Epithelial cell of esophagus (primary cell): Measurements from ENCODE around the gene GSTP1.
"Not testable (repeated sequence)": the region's sequence is repeated elsewhere in the genome, so short reads cannot be mapped to it uniquely, and the experiment has no call there.

Experiments
- DNase-seq: peaks from one replicate; pipeline ENCODE4 v3.0.0; 2010; ENCODE audit warnings: low read depth
- H3K4me3 ChIP-seq: 2 replicates; pipeline ENCODE4 v1.5.1; 2011; ENCODE audit warnings: mild to moderate bottlenecking, low read length, control low read depth
- TF ChIP-seq, protein P1 (sequence below): IDR thresholded peaks from 2 replicates; pipeline ENCODE4 v1.5.1; 2011; ENCODE audit warnings: low read depth, mild to moderate bottlenecking, low read length, control low read depth, inconsistent platforms; ENCODE audit not compliant: insufficient read depth; ENCODE audit errors: missing control alignments

GSTP1 gene

GRCh38 chr11:67615728-67616430, 32.3 kb downstream of the GSTP1 start:
- TF ChIP-seq, protein P1, sequence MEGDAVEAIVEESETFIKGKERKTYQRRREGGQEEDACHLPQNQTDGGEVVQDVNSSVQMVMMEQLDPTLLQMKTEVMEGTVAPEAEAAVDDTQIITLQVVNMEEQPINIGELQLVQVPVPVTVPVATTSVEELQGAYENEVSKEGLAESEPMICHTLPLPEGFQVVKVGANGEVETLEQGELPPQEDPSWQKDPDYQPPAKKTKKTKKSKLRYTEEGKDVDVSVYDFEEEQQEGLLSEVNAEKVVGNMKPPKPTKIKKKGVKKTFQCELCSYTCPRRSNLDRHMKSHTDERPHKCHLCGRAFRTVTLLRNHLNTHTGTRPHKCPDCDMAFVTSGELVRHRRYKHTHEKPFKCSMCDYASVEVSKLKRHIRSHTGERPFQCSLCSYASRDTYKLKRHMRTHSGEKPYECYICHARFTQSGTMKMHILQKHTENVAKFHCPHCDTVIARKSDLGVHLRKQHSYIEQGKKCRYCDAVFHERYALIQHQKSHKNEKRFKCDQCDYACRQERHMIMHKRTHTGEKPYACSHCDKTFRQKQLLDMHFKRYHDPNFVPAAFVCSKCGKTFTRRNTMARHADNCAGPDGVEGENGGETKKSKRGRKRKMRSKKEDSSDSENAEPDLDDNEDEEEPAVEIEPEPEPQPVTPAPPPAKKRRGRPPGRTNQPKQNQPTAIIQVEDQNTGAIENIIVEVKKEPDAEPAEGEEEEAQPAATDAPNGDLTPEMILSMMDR = no peak
- DNase-seq = no peak
- H3K4me3 ChIP-seq = no peak overlapping the region

DNA sequence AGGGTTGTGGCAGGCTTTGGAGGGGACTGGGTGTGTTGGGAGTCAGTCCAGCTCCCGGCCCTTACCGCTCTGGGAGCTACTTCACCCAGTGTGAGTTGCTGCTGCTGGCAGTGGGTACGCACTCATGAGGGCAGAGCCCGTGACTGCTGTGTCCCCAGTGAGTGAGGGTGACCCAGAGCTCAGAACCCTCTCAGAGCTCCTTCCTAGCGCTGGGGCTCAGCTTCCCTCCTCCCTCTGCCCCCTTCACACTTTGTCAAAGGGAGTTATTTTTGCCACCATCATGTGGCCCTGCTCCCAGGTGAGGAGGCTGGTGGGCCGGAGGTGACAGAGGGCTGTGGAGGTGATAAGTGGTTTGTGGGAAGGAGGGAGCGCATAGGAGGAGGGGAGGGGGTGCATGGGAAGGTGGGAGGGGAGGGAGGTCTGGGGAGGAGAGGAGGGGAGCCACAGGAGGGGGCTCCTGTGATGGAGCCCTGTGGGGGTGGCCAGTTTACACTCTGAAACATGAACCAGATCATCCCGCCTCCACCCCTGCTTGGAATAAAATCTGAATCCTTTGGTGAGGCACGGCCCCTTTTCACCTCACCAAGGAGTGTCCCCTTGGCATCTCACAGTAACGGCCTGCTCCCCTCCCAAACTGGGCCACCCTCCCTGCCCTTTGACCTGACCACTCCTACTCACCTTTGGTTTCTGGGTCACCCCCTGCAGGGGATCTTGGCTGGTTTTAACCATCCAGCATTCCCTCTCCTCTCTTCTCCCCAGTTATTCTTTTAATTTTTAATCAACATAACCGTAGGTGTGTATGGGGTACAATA, 33.0 kb downstream of the GSTP1 start:
- TF ChIP-seq, protein P1 = no peak
- H3K4me3 ChIP-seq = no peak overlapping the region
- no peak for DNase-seq

DNA sequence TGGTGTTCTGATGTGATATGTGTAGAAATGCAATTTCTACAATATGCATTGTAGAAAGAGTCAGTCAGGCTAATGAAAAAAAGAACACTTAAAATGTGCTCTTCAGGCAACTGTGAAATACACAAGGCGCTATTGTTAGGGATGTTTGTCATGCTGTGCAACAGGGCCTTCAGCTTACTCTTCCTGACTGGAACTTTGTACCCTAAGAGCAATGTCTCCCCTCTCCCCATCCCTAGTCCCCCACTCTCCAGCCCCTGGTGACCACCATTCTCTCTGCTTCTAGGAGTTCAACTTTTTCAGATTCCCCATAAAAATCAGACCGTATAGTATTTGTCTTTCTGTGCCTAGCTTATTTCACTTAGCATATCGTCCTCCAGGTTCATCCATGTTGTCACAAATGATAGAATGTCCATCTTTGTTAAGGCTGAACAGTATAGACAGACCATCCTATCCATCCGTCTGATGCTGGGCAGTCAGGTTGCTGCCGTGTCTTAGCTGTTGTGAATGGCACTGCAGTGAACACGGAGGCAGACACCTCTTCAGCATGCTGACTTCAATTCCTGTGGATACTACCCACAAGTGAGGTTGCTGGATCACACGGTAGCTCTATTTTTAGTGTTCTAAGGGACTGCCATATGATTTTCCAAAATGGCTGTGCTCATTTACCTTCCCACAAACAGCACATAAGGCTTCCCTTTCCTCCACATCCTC, 33.8 kb downstream of the GSTP1 start:
- no peak overlapping the region for H3K4me3 ChIP-seq
- TF ChIP-seq, protein P1 = no peak
- no peak for DNase-seq

DNA sequence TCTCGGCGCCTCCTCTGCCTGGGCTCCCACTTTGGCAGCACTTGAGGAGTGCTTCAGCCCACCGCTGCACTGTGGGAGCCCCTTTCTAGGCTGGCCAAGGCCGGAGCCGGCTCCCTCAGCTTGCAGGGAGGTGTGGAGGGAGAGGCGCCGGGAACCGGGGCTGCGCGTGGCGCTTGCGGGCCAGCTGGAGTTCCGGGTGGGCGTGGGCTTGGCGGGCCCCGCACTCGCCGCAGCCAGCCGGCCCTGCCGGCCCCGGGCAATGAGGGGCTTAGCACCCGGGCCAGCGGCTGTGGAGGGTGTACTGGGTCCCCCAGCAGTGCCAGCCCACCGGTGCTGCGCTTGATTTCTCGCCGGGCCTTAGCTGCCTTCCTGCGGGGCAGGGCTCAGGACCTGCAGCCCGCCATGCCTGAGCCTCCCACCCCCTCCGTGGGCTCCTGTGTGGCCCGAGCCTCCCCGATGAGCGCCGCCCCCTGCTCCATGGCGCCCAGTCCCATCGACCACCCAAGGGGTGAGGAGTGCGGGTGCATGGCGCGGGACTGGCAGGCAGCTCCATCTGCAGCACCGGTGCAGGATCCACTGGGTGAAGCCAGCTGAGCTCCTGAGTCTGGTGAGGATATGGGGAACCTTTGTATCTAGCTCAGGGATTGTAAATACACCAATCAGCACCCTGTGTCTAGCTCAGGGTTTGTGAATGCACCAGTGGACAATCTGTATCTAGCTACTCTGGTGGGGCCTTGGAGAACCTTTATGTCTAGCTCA, 35.5 kb downstream of the GSTP1 start:
- DNase-seq, H3K4me3 ChIP-seq: not testable (repeated sequence)

- H3K4me3 ChIP-seq, DNase-seq: not testable (repeated sequence)
Observed at GRCh38 chr11:67619683-67620618, 36.3 kb downstream of the GSTP1 start.

- H3K4me3 ChIP-seq, DNase-seq: not testable (repeated sequence)
Observed at GRCh38 chr11:67620621-67621020, 37.0 kb downstream of the GSTP1 start.

GRCh38 chr11:67621928-67622327, 38.3 kb downstream of the GSTP1 start:
- DNase-seq, H3K4me3 ChIP-seq: not testable (repeated sequence)

DNA sequence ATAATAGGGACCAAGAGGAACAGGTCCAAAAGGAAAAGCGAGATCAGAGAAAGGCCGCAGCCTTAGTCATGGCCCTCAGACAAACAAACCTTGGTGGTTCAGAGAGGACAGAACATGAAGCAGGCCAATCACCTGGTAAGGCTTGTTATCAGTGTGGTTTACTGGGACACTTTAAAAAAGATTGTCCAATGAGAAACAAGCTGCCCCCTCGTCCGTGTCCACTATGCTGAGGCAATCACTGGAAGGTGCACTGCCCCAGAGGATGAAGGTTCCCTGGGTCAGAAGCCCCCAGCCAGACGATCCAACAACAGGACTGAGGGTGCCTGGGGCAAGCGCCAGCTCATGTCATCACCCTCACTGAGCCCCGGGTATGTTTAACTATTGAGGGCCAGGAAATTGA, 39.3 kb downstream of the GSTP1 start:
- DNase-seq, H3K4me3 ChIP-seq: not testable (repeated sequence)

GRCh38 chr11:67623795-67624194, 40.2 kb downstream of the GSTP1 start:
- H3K4me3 ChIP-seq, DNase-seq: not testable (repeated sequence)

DNA sequence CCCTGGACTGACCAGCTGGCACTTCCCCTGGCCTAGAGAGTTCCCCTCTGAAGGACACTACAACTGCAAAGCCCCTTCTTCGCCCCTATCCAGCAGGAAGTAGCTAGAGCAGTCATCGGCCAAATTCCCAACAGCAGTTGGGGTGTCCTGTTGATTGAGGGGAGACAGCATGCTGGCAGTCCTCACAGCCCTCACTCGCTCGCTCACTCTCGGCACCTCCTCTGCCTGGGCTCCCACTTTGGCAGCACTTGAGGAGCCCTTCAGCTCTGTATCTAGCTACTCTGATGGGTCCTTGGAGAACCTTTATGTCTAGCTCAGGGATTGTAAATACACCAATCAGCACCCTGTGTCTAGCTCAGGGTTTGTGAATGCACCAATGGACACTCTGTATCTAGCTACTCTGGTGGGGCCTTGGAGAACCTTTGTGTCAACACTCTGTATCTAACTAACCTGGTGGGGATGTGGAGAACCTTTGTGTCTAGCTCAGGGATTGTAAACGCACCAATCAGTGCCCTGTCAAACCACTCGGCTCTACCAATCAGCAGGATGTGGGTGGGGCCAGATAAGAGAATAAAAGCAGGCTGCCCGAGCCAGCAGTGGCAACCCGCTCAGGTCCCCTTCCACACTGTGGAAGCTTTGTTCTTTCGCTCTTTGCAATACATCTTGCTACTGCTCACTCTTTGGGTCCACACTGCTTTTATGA, 42.7 kb downstream of the GSTP1 start:
- DNase-seq, H3K4me3 ChIP-seq: not testable (repeated sequence)
